K562 (cell line): ENCODE data around the gene COPS6. TPM values are rescaled to one million over a fixed set of nuclear protein-coding genes. Genes with fewer than 3 reads are reported as not detected.

Experiments
- ATAC-seq: fragments of 200-7000 bp; cut with Tn5 transposase; 3 replicates; pipeline ENCODE4 v1.9.1; 2020; ENCODE audit warnings: moderate library complexity
- BruUV-seq: library from RNA; stranded (reverse); fragments of 400-500 nt; replicated peaks from 2 replicates; lab custom pipeline; 2021; lab: Mats Ljungman, UMichigan
- CTCF ChIA-PET: fragments of 300-600 bp; formaldehyde crosslinking; extraction: SDS; loops from one replicate; lab custom pipeline; 2021; ENCODE audit warnings: low intra/inter-chr PET ratio; lab: Yijun Ruan, JAX
- POLR2A ChIA-PET: fragments of 300-600, 350-650 bp; sonication (Branson Sonifier 250); formaldehyde crosslinking; extraction: SDS; loops from one replicate; lab custom pipeline; 2021; ENCODE audit warnings: antibody characterized with exemption, inconsistent platforms; lab: Yijun Ruan, JAX
- DNase-seq, 4 experiments: peaks; one replicate each; pipeline versions ENCODE4 v3.0.0 to v3.0.0-alpha.2; 2011 to 2018; ENCODE audit warnings: low spot score in 3 of 4, mixed read lengths in 3 of 4; ENCODE audit errors: extremely low read depth in 1 of 4
- FAIRE-seq: peaks from 2 replicates; lab custom pipeline; 2011; peaks lifted over from hg19 to GRCh38; lab: Jason Lieb, UNC
- H2AFZ ChIP-seq: 2 replicates; pipeline ENCODE4 v1.6.0; 2011; ENCODE audit warnings: low read depth, low read length, control low read depth, inconsistent platforms
- H3K27ac ChIP-seq: fragments of 200-600 bp; 3 replicates; pipeline ENCODE4 v1.8.0; 2011; ENCODE audit warnings: low read depth, mild to moderate bottlenecking, control low read depth, inconsistent platforms, low read length, moderate library complexity, mixed read lengths; ENCODE audit errors: extremely low read depth
- H3K27me3 ChIP-seq, 2 experiments: fragments of 300-600 bp in 1 of 2; 2 replicates in 1 of 2; 3 replicates in 1 of 2; pipeline versions ENCODE4 v1.6.0 to v1.8.0; 2011; ENCODE audit warnings: inconsistent platforms in 2 of 2, low read length in 2 of 2, mild to moderate bottlenecking in 1 of 2, mixed read lengths in 1 of 2, moderate library complexity in 1 of 2; ENCODE audit not compliant: control insufficient read depth in 2 of 2, insufficient read depth in 2 of 2
- H3K36me3 ChIP-seq: fragments of 300-600 bp; 3 replicates; pipeline ENCODE4 v1.8.0; 2011; ENCODE audit warnings: mild to moderate bottlenecking, low read length, inconsistent platforms; ENCODE audit not compliant: control insufficient read depth, insufficient read depth
- H3K4me1 ChIP-seq, 2 experiments: fragments of 200-600 bp in 1 of 2; replicated peaks in 1 of 2; 2 replicates in 1 of 2; 3 replicates in 1 of 2; pipeline versions ENCODE4 v1.5.1 to v1.8.0; 2011; ENCODE audit warnings: inconsistent platforms in 2 of 2, low read length in 2 of 2, mild to moderate bottlenecking in 1 of 2, mixed read lengths in 1 of 2, moderate library complexity in 1 of 2; ENCODE audit not compliant: control insufficient read depth in 2 of 2, insufficient read depth in 2 of 2
- H3K4me2 ChIP-seq: 2 replicates; pipeline ENCODE4 v1.6.1; 2011; ENCODE audit warnings: low read length, control low read depth, inconsistent platforms, mixed read lengths; ENCODE audit not compliant: insufficient read depth
- H3K4me3 ChIP-seq: fragments of 200-600 bp; sonication (generic), shearing (Covaris generic); 2 replicates; pipeline ENCODE4 v1.5.1; 2016; ENCODE audit warnings: control low read depth, inconsistent platforms
- H3K79me2 ChIP-seq: fragments of 200-600 bp; 3 replicates; pipeline ENCODE4 v1.8.0; 2011; ENCODE audit warnings: low read length, inconsistent platforms; ENCODE audit not compliant: control insufficient read depth, insufficient read depth
- H3K9ac ChIP-seq, 2 experiments: 2 replicates each; pipeline versions ENCODE4 v1.6.0 to v1.6.1; 2011; ENCODE audit warnings: low read depth in 2 of 2, low read length in 2 of 2, control low read depth in 1 of 2, inconsistent platforms in 1 of 2, mild to moderate bottlenecking in 1 of 2, mixed read lengths in 1 of 2; ENCODE audit not compliant: insufficient read depth in 1 of 2
- H3K9me1 ChIP-seq: one replicate; pipeline ENCODE4 v1.6.0; 2011; ENCODE audit warnings: inconsistent platforms, mild to moderate bottlenecking, low read length, moderate library complexity; ENCODE audit not compliant: control insufficient read depth, insufficient read depth
- H3K9me3 ChIP-seq: replicated peaks from 2 replicates; pipeline ENCODE4 v1.5.1; 2011; ENCODE audit warnings: low read depth, low read length, inconsistent platforms; ENCODE audit not compliant: control insufficient read depth, insufficient read depth
- H4K20me1 ChIP-seq: replicated peaks from 2 replicates; pipeline ENCODE4 v1.6.1; 2011; ENCODE audit warnings: low read length, inconsistent platforms, mixed read lengths; ENCODE audit not compliant: control insufficient read depth, insufficient read depth
- CAMTA2 ChIP-seq: fragments of 250-450 bp; sonication (Bioruptor Pico); conservative IDR thresholded peaks from 2 replicates; pipeline ENCODE4 v1.5.1; 2022
- CBX2 ChIP-seq: fragments of 200-600 bp; sonication (generic); IDR thresholded peaks from one replicate; pipeline ENCODE4 v1.6.1; 2012; ENCODE audit warnings: mild to moderate bottlenecking, low read length, inconsistent platforms; ENCODE audit not compliant: insufficient read depth, poor library complexity, severe bottlenecking
- ELF4 ChIP-seq: fragments of 450-650 bp; formaldehyde crosslinking; IDR thresholded peaks from 2 replicates; pipeline ENCODE4 v1.4.0; 2022; ENCODE audit warnings: missing genetic modification characterization
- GTF2E2 ChIP-seq: fragments of 200-800 bp; sonication (Bioruptor generic); IDR thresholded peaks from 2 replicates; pipeline ENCODE4 v1.6.1; 2016; ENCODE audit warnings: missing genetic modification characterization, missing compliant biosample characterization
- HNRNPL ChIP-seq: fragments of 200-400 bp; formaldehyde crosslinking; IDR thresholded peaks from 2 replicates; pipeline ENCODE4 v1.6.1; 2017; ENCODE audit warnings: low read depth, mild to moderate bottlenecking, low read length
- SMARCA4 ChIP-seq: fragments of 450-650 bp; IDR thresholded peaks from 2 replicates; pipeline ENCODE4 v1.6.1; 2016
- ZNF764 ChIP-seq: fragments of 250-450 bp; sonication (Bioruptor Pico); IDR thresholded peaks from 2 replicates; pipeline ENCODE4 v1.4.0; 2020; ENCODE audit warnings: low read depth, mild to moderate bottlenecking, moderate library complexity
- WGBS: fragments of 100-300 bp; shearing (Covaris generic); methylation state at CpG from one replicate; pipeline ENCODE4 v1.1.6; 2016; ENCODE audit warnings: low coverage, mixed read lengths; ENCODE audit not compliant: insufficient coverage; ENCODE audit errors: missing lambda C conversion rate; 5-methylcytosine and 5-hydroxymethylcytosine counted together
- in situ Hi-C: fragments of 300-500 bp; cut with MboI; formaldehyde crosslinking; loops from 4 replicates; pipeline ENCODE4 v1.15.0; 2018; ENCODE audit warnings: inconsistent platforms, mixed read lengths
- intact Hi-C: fragments of 100-400 bp; cut with micrococcal nuclease; formaldehyde crosslinking; loops from 2 replicates; pipeline ENCODE4 v1.14.2; 2022
- polyA plus RNA-seq, 8 experiments: library from polyadenylated mRNA; depleted of rRNA in 4 of 8; stranded (reverse) in 5 of 8; unstranded in 3 of 8; fragments of >200 nt; fragmentation: Nextera tagmentation in 2 of 8; fragmentation: Illumina TruSeq in 1 of 8; extraction: Ambion mirVana in 2 of 8; extraction: Trizol in 1 of 8; gene quantifications; 2 replicates each; pipeline versions ENCODE4 v1.2.1 to v1.2.3, GENCODE V29; 2011 to 2014; ENCODE audit warnings: inconsistent platforms in 1 of 8, missing spikeins in 1 of 8
- total RNA-seq, 7 experiments: library from RNA; depleted of rRNA in 6 of 7; stranded (reverse); fragments of >200 nt in 6 of 7; fragmentation: Illumina TruSeq in 2 of 7; extraction: Trizol in 2 of 7; gene quantifications; 2 replicates each; pipeline versions ENCODE4 v1.2.1 to v1.2.3, GENCODE V29; 2011 to 2021; ENCODE audit warnings: low replicate concordance in 1 of 7
- TF ChIP-seq, protein P1 (sequence below): fragments of 450-650 bp; IDR thresholded peaks from 2 replicates; pipeline ENCODE4 v1.6.1; 2017; ENCODE audit warnings: antibody characterized with exemption
- TF ChIP-seq, protein P2 (sequence below): fragments of 450-650 bp; formaldehyde crosslinking; IDR thresholded peaks from 2 replicates; pipeline ENCODE4 v1.4.0; 2022; ENCODE audit warnings: missing genetic modification characterization
- TF ChIP-seq, protein P3 (sequence below): fragments of 450-650 bp; IDR thresholded peaks from 2 replicates; pipeline ENCODE4 v1.6.1; 2018; ENCODE audit warnings: mild to moderate bottlenecking, low read depth; ENCODE audit not compliant: partially characterized antibody
- TF ChIP-seq, protein P4 (sequence below): fragments of 250-450 bp; sonication (Bioruptor Pico); IDR thresholded peaks from 2 replicates; pipeline ENCODE4 v1.5.0; 2021; ENCODE audit warnings: mild to moderate bottlenecking, borderline replicate concordance

The COPS6 gene
- total and polyA plus RNA-seq, 9 of the 15 experiments (the other 6 are each of a cell fraction or from before 2014, with no cell fraction given), result 63.0 to 331 (median 168) TPM

DNA sequence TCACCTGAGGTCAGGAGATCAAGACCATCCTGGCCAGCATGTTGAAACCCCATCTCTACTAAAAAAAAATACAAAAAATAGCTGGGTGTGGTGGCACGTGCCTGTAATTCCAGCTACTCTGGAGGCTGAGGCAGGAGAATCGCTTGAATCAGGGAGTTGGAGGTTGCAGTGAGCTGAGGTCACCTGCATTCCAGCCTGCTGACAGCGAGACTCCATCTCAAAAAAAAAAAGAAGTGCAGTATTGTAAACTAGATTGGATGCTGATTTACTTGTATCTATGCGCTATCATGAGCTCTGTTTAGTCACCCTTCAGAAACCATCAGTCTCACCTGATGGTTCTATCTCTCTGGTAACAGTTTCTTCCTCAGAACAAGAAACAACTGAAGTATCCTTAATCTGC is 25.4 kb upstream of the COPS6 start:
- no TSS peak for BruUV-seq
- no peak overlapping the region for H3K27ac ChIP-seq
- FAIRE-seq (no peak), ATAC-seq (no peak), DNase-seq (no peak)
- no peak overlapping the region for H2AFZ ChIP-seq
- H3K79me2 ChIP-seq, result no peaks in the 10 kb centered on the region
- intact Hi-C loops (no loop called here), in situ Hi-C loops (no loop called here)
- 87% methylated on average over 4 of the region's 4 CpGs for WGBS
- CTCF ChIA-PET, result no interaction called here
- H3K9ac ChIP-seq, result no peak overlapping the region
- peaks cover 47% of the 10 kb centered on the region for H3K36me3 ChIP-seq
- no peaks in the 10 kb centered on the region for H3K9me1 ChIP-seq
- no peak overlapping the region for H3K4me3 ChIP-seq
- no peaks in the 10 kb centered on the region; the same call in 1 of the 2 replicates for H3K9me3 ChIP-seq
- H4K20me1 ChIP-seq, result no peaks in the 10 kb centered on the region
- no peak overlapping the region for H3K4me2 ChIP-seq
- POLR2A ChIA-PET, result interaction anchor here (0.6 to 4.6 kb wide), 10 partner anchors 10 to 733 kb away, joined by 3 to 32 read pairs (median 4); partner anchors contain the start of genes MCM7 and ZSCAN21
- no peaks in the 10 kb centered on the region for H3K27me3 ChIP-seq
- H3K4me1 ChIP-seq, result peaks cover 5 to 19% of the 10 kb centered on the region in 2 experiments; a peak in 3 of 5 replicates
- TF ChIP-seq GTF2E2, result no peak
- TF ChIP-seq, protein P1, sequence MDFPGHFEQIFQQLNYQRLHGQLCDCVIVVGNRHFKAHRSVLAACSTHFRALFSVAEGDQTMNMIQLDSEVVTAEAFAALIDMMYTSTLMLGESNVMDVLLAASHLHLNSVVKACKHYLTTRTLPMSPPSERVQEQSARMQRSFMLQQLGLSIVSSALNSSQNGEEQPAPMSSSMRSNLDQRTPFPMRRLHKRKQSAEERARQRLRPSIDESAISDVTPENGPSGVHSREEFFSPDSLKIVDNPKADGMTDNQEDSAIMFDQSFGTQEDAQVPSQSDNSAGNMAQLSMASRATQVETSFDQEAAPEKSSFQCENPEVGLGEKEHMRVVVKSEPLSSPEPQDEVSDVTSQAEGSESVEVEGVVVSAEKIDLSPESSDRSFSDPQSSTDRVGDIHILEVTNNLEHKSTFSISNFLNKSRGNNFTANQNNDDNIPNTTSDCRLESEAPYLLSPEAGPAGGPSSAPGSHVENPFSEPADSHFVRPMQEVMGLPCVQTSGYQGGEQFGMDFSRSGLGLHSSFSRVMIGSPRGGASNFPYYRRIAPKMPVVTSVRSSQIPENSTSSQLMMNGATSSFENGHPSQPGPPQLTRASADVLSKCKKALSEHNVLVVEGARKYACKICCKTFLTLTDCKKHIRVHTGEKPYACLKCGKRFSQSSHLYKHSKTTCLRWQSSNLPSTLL, result no peak
- no peak for TF ChIP-seq CBX2
- TF ChIP-seq, protein P2, sequence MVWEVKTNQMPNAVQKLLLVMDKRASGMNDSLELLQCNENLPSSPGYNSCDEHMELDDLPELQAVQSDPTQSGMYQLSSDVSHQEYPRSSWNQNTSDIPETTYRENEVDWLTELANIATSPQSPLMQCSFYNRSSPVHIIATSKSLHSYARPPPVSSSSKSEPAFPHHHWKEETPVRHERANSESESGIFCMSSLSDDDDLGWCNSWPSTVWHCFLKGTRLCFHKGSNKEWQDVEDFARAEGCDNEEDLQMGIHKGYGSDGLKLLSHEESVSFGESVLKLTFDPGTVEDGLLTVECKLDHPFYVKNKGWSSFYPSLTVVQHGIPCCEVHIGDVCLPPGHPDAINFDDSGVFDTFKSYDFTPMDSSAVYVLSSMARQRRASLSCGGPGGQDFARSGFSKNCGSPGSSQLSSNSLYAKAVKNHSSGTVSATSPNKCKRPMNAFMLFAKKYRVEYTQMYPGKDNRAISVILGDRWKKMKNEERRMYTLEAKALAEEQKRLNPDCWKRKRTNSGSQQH, result no peak
- no peak for TF ChIP-seq ELF4 (CRISPR knock-in tag)
- no peak for TF ChIP-seq SMARCA4
- TF ChIP-seq CAMTA2 (CRISPR knock-in tag), result no peak
- TF ChIP-seq ZNF764 (CRISPR knock-in tag), result no peak
- TF ChIP-seq, protein P3, sequence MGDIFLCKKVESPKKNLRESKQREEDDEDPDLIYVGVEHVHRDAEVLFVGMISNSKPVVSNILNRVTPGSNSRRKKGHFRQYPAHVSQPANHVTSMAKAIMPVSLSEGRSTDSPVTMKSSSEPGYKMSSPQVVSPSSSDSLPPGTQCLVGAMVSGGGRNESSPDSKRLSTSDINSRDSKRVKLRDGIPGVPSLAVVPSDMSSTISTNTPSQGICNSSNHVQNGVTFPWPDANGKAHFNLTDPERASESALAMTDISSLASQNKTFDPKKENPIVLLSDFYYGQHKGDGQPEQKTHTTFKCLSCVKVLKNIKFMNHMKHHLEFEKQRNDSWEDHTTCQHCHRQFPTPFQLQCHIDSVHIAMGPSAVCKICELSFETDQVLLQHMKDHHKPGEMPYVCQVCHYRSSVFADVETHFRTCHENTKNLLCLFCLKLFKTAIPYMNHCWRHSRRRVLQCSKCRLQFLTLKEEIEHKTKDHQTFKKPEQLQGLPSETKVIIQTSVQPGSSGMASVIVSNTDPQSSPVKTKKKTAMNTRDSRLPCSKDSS, result no peak
- TF ChIP-seq HNRNPL, result no peak
- TF ChIP-seq, protein P4, sequence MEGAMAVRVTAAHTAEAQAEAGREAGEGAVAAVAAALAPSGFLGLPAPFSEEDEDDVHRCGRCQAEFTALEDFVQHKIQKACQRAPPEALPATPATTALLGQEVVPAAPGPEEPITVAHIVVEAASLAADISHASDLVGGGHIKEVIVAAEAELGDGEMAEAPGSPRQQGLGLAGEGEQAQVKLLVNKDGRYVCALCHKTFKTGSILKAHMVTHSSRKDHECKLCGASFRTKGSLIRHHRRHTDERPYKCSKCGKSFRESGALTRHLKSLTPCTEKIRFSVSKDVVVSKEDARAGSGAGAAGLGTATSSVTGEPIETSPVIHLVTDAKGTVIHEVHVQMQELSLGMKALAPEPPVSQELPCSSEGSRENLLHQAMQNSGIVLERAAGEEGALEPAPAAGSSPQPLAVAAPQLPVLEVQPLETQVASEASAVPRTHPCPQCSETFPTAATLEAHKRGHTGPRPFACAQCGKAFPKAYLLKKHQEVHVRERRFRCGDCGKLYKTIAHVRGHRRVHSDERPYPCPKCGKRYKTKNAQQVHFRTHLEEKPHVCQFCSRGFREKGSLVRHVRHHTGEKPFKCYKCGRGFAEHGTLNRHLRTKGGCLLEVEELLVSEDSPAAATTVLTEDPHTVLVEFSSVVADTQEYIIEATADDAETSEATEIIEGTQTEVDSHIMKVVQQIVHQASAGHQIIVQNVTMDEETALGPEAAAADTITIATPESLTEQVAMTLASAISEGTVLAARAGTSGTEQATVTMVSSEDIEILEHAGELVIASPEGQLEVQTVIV (CRISPR knock-in tag), result no peak
